GM12874 (cell line): ENCODE results near the gene PRAMEF20.

Experiments used
- CTCF ChIP-seq: IDR thresholded peaks from 2 replicates; pipeline ENCODE4 v1.5.1; 2011; ENCODE audit warnings: low read depth, mild to moderate bottlenecking, control low read depth, low read length, moderate library complexity; ENCODE audit not compliant: insufficient read depth

PRAMEF20 gene

GRCh38 chr1:13469343-13469742 is 59.1 kb downstream of the PRAMEF20 start:
- TF ChIP-seq CTCF, result 0 out of 2 replicates have a peak, but pooled peaks have one; percentile 4
